CD4-positive, alpha-beta T cell treated with Interleukin-2 at 100 ng/mL for 4 hours (primary cell): Measurements from ENCODE around the gene ZNF610.

ENCODE experiments used
- DNase-seq: peaks from one replicate; pipeline ENCODE4 v3.0.0-alpha.2; 2020; ENCODE audit warnings: low spot score

The ZNF610 gene

DNA sequence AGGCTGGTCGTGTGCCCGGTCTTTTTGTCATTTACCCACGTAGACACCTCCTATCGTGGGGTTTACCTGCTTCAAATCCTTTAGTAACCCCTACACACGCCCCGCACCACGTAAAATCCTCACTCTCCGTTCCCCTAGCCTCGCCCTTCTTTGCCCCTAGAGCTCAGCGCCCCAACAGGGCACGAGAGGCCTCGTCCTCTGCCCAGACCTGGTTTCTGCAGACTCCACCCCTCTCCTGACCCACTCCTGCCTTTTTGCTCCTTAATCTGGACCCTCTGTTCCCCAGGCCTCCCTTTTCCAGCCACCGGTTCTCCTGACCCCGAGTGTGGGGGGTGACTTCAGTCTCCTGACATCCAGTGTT is 62.0 kb downstream of the ZNF610 start:
- no peak for DNase-seq

GRCh38 chr19:52410276-52410675 is 74.2 kb downstream of the ZNF610 start:
- no peak for DNase-seq

DNA sequence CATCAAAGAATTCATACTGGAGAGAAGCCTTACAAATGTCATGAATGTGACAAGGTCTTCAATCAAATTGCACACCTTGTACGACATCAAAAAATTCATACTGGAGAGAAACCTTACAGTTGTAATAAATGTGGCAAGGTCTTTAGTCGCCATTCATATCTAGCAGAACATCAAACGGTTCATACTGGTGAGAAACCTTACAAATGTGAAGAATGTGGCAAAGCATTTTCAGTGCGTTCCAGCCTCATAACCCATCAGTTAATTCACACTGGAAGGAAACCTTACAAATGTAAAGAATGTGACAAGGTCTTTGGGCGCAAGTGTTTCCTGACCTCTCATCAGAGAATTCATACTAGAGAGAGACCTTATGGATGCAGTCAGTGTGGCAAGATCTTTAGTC is 79.7 kb downstream of the ZNF610 start:
- no peak for DNase-seq
